Activated T-cell treated with anti-CD3 and anti-CD28 coated beads, Interleukin-2, amount 50 U/mL, for 72 hours (primary cell): Measurements from ENCODE around the gene GP9. TPM values are rescaled to one million over a fixed set of nuclear protein-coding genes. Genes with fewer than 3 reads are reported as not detected.
A peak's percentile ranks its signal among the peaks of the same experiment; 100 is the strongest.
"Not testable (repeated sequence)": the region's sequence is repeated elsewhere in the genome, so short reads cannot be mapped to it uniquely, and the experiment has no call there.

Experiments
- ATAC-seq, 2 donors: fragments of 150-1000 bp; cut with Tn5 transposase; replicated peaks in 1 of 2; 2 replicates each; pipeline ENCODE4 v1.10.0; 2021; ENCODE audit warnings: moderate library complexity in 2 of 2, mild to moderate bottlenecking in 1 of 2
- DNase-seq, 2 donors: peaks; one replicate each; pipeline ENCODE4 v3.0.0; 2021 to 2022; ENCODE audit warnings: mixed read lengths in 1 of 2
- H3K27ac Mint-ChIP-seq: one replicate; pipeline ENCODE4 v1.8.0; 2022; ENCODE audit warnings: mild to moderate bottlenecking, moderate library complexity, mixed read lengths
- H3K27me3 Mint-ChIP-seq: one replicate; pipeline ENCODE4 v1.8.0; 2022; ENCODE audit warnings: low read depth, mixed read lengths
- H3K36me3 Mint-ChIP-seq, 2 donors: one replicate each; pipeline ENCODE4 v1.8.0; 2022; ENCODE audit warnings: mixed read lengths in 2 of 2, mild to moderate bottlenecking in 1 of 2; ENCODE audit not compliant: insufficient read depth in 2 of 2
- H3K4me1 Mint-ChIP-seq: one replicate; pipeline ENCODE4 v1.8.0; 2022; ENCODE audit warnings: low read depth, mixed read lengths
- H3K4me3 Mint-ChIP-seq, 2 donors: one replicate each; pipeline ENCODE4 v1.8.0; 2022; ENCODE audit warnings: mild to moderate bottlenecking in 2 of 2, mixed read lengths in 2 of 2, moderate library complexity in 2 of 2
- H3K9me3 Mint-ChIP-seq, 2 donors: one replicate each; pipeline ENCODE4 v1.8.0; 2022; ENCODE audit warnings: mixed read lengths in 2 of 2
- total RNA-seq, 2 donors: library from RNA; stranded (reverse); gene quantifications; one replicate each; pipeline ENCODE4 v1.2.3, GENCODE V29; 2022

GP9 gene
- total RNA-seq, 2 donors from 2014 or later = not detected

GRCh38 chr3:129061888-129062834 is 1.6 kb downstream of the GP9 start:
- DNase-seq (no peak), ATAC-seq (no peak)
- H3K9me3 Mint-ChIP-seq = no peaks in the 10 kb centered on the region
- H3K36me3 Mint-ChIP-seq = no peaks in the 10 kb centered on the region
- H3K27ac Mint-ChIP-seq = no peak overlapping the region
- H3K4me3 Mint-ChIP-seq = no peak overlapping the region
- H3K4me1 Mint-ChIP-seq = peaks cover 8% of the 10 kb centered on the region
- H3K27me3 Mint-ChIP-seq = no peaks in the 10 kb centered on the region

- DNase-seq (no peak), ATAC-seq (no peak)
- Mint-ChIP-seq H3K4me1 (peaks cover 12% of the 10 kb centered on the region), H3K36me3 (no peaks in the 10 kb centered on the region), H3K27ac (no peak overlapping the region), H3K27me3 (no peaks in the 10 kb centered on the region), H3K4me3 (no peak overlapping the region), H3K9me3 (no peaks in the 10 kb centered on the region)
These were observed 2.6 kb downstream of the GP9 start for GRCh38 chr3:129063091-129063640.

- no peak for ATAC-seq
- H3K27me3 Mint-ChIP-seq = no peaks in the 10 kb centered on the region
- H3K4me3 Mint-ChIP-seq = no peak overlapping the region
- H3K27ac Mint-ChIP-seq = no peak overlapping the region
- no peaks in the 10 kb centered on the region for H3K9me3 Mint-ChIP-seq
- DNase-seq = no peak
- no peaks in the 10 kb centered on the region for H3K36me3 Mint-ChIP-seq
- peaks cover 7% of the 10 kb centered on the region for H3K4me1 Mint-ChIP-seq
These were observed 3.4 kb downstream of the GP9 start for GRCh38 chr3:129063841-129064482.

- no peak for ATAC-seq
- Mint-ChIP-seq H3K4me3 (no peak overlapping the region), H3K27me3 (no peaks in the 10 kb centered on the region), H3K9me3 (no peaks in the 10 kb centered on the region), H3K27ac (no peak overlapping the region), H3K4me1 (peaks cover 17% of the 10 kb centered on the region), H3K36me3 (peaks cover 0 to 3% of the 10 kb centered on the region in 2 donors)
- no peak for DNase-seq
These were observed 4.6 kb downstream of the GP9 start for GRCh38 chr3:129065016-129065719.

GRCh38 chr3:129065720-129066073 is 5.1 kb downstream of the GP9 start:
- peaks cover 17% of the 10 kb centered on the region for H3K4me1 Mint-ChIP-seq
- H3K9me3 Mint-ChIP-seq = no peaks in the 10 kb centered on the region
- ATAC-seq = no peak

GRCh38 chr3:129067719-129068118 is 7.1 kb downstream of the GP9 start:
- DNase-seq (peak; percentile 33 to 42), ATAC-seq (peak in 1 of 2 donors; percentile 23)
- not testable (repeated sequence) for H3K36me3 Mint-ChIP-seq, H3K9me3 Mint-ChIP-seq, H3K27me3 Mint-ChIP-seq, H3K27ac Mint-ChIP-seq
- Mint-ChIP-seq H3K4me1 (peaks cover 17% of the 10 kb centered on the region), H3K4me3 (peak overlapping the region; percentile 59 to 66)

More at GRCh38 chr3:129065720-129066073, 5.1 kb downstream of the GP9 start:
- no peak for DNase-seq
- no peak overlapping the region for H3K4me3 Mint-ChIP-seq
- no peaks in the 10 kb centered on the region for H3K27me3 Mint-ChIP-seq
- H3K27ac Mint-ChIP-seq = no peak overlapping the region
- peaks cover 0 to 3% of the 10 kb centered on the region in 2 donors for H3K36me3 Mint-ChIP-seq

- DNase-seq = peak; percentile 32 to 45
- peaks cover 0 to 3% of the 10 kb centered on the region in 2 donors for H3K36me3 Mint-ChIP-seq
- no peak overlapping the region for H3K27ac Mint-ChIP-seq
- H3K9me3 Mint-ChIP-seq = no peaks in the 10 kb centered on the region
- H3K27me3 Mint-ChIP-seq = no peaks in the 10 kb centered on the region
- H3K4me1 Mint-ChIP-seq = peaks cover 17% of the 10 kb centered on the region
- ATAC-seq = peak; percentile 66 to 70
- peak overlapping the region; percentile 66 to 74 for H3K4me3 Mint-ChIP-seq
These were observed 7.8 kb downstream of the GP9 start for GRCh38 chr3:129068291-129068886.

GRCh38 chr3:129069313-129070085 is 8.9 kb downstream of the GP9 start:
- H3K4me1 Mint-ChIP-seq = peaks cover 17% of the 10 kb centered on the region
- H3K4me3 Mint-ChIP-seq, H3K27me3 Mint-ChIP-seq, H3K36me3 Mint-ChIP-seq, H3K9me3 Mint-ChIP-seq, H3K27ac Mint-ChIP-seq, ATAC-seq, DNase-seq: not testable (repeated sequence)

GRCh38 chr3:129070086-129070885 is 9.7 kb downstream of the GP9 start:
- Mint-ChIP-seq H3K4me3 (no peak overlapping the region), H3K27ac (no peak overlapping the region), H3K9me3 (no peaks in the 10 kb centered on the region), H3K4me1 (peaks cover 17% of the 10 kb centered on the region), H3K36me3 (peaks cover 0 to 3% of the 10 kb centered on the region in 2 donors), H3K27me3 (no peaks in the 10 kb centered on the region)
- DNase-seq (no peak), ATAC-seq (no peak)

- Mint-ChIP-seq H3K4me1 (no peaks in the 10 kb centered on the region), H3K27me3 (no peaks in the 10 kb centered on the region), H3K36me3 (no peaks in the 10 kb centered on the region), H3K4me3 (no peak overlapping the region), H3K9me3 (no peaks in the 10 kb centered on the region), H3K27ac (no peak overlapping the region)
- ATAC-seq = no peak
- DNase-seq = no peak
These were observed 16.6 kb downstream of the GP9 start for GRCh38 chr3:129077222-129077621.

- H3K27me3 Mint-ChIP-seq = no peaks in the 10 kb centered on the region
- ATAC-seq = no peak
- no peak for DNase-seq
- no peak overlapping the region for H3K4me3 Mint-ChIP-seq
- no peaks in the 10 kb centered on the region for H3K9me3 Mint-ChIP-seq
- no peaks in the 10 kb centered on the region for H3K36me3 Mint-ChIP-seq
- no peaks in the 10 kb centered on the region for H3K4me1 Mint-ChIP-seq
- H3K27ac Mint-ChIP-seq = no peak overlapping the region
These were observed 17.9 kb downstream of the GP9 start for GRCh38 chr3:129078510-129078909.
